ENCODE results near the gene SPATA45. TPM values are rescaled to one million over a fixed set of nuclear protein-coding genes. Genes with fewer than 3 reads are reported as not detected.

The SPATA45 gene
- total and polyA plus RNA-seq, 8 donors: not detected

GRCh38 chr1:212814537-212815334 is 32.7 kb downstream of the SPATA45 start:
- Histone ChIP-seq H3K4me1 (peaks cover 0 to 22% (median 0%) of the 10 kb centered on the region in 4 donors), H3K27me3 (no peaks in the 10 kb centered on the region), H3K36me3 (peaks cover 0 to 22% (median 19%) of the 10 kb centered on the region in 4 donors), H3K9me3 (no peaks in the 10 kb centered on the region), H3K4me3 (no peak overlapping the region), H3K27ac (no peak overlapping the region)
- TF ChIP-seq POLR2A (IDR thresholded peaks at IDR 0.05): no peak
- TF ChIP-seq, protein P1, sequence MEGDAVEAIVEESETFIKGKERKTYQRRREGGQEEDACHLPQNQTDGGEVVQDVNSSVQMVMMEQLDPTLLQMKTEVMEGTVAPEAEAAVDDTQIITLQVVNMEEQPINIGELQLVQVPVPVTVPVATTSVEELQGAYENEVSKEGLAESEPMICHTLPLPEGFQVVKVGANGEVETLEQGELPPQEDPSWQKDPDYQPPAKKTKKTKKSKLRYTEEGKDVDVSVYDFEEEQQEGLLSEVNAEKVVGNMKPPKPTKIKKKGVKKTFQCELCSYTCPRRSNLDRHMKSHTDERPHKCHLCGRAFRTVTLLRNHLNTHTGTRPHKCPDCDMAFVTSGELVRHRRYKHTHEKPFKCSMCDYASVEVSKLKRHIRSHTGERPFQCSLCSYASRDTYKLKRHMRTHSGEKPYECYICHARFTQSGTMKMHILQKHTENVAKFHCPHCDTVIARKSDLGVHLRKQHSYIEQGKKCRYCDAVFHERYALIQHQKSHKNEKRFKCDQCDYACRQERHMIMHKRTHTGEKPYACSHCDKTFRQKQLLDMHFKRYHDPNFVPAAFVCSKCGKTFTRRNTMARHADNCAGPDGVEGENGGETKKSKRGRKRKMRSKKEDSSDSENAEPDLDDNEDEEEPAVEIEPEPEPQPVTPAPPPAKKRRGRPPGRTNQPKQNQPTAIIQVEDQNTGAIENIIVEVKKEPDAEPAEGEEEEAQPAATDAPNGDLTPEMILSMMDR (IDR thresholded peaks at IDR 0.05): peak in 4 of 7 experiments; percentile 27 to 47 (median 45)
- 22 to 38% (median 26%) methylated on average over 5 of the region's 5 CpGs for WGBS, 5 donors
- peak in 1 of 2 donors; percentile 76 for DNase-seq
- intact Hi-C loops (cut with DNase I; ENCODE audit: low total_unique reads): loop anchor here (5.0 kb wide), 1 partner anchor 183 kb away; no protein-coding TSS in a partner anchor

- WGBS, 5 donors: 84 to 91% (median 88%) methylated on average over 3 of the region's 3 CpGs
- Histone ChIP-seq H3K9me3 (no peaks in the 10 kb centered on the region), H3K27me3 (no peaks in the 10 kb centered on the region), H3K36me3 (peaks cover 3 to 87% (median 76%) of the 10 kb centered on the region in 4 donors), H3K4me3 (no peak overlapping the region), H3K4me1 (no peaks in the 10 kb centered on the region), H3K27ac (no peak overlapping the region)
- intact Hi-C loops (cut with DNase I; ENCODE audit: low total_unique reads): no loop called here
- TF ChIP-seq EP300 (IDR thresholded peaks at IDR 0.05): no peak
- no peak for TF ChIP-seq POLR2A (IDR thresholded peaks at IDR 0.05)
- DNase-seq: no peak
Measured at GRCh38 chr1:212805767-212806166, 41.7 kb downstream of the SPATA45 start.

GRCh38 chr1:212797681-212798080 is 49.8 kb downstream of the SPATA45 start:
- WGBS, 5 donors: 94 to 100% (median 95%) methylated on average over 3 of the region's 3 CpGs
- TF ChIP-seq POLR2A (IDR thresholded peaks at IDR 0.05) (no peak), EP300 (IDR thresholded peaks at IDR 0.05) (no peak), POLR2AphosphoS5 (IDR thresholded peaks at IDR 0.05) (no peak)
- TF ChIP-seq, protein P1 (IDR thresholded peaks at IDR 0.05): no peak

GRCh38 chr1:212794561-212795014 is 52.9 kb downstream of the SPATA45 start:
- no peaks in the 10 kb centered on the region for H3K27me3 ChIP-seq
- TF ChIP-seq EP300 (IDR thresholded peaks at IDR 0.05): no peak
- TF ChIP-seq POLR2A (IDR thresholded peaks at IDR 0.05): no peak
- no peak for TF ChIP-seq POLR2AphosphoS5 (IDR thresholded peaks at IDR 0.05)
- TF ChIP-seq, protein P1 (IDR thresholded peaks at IDR 0.05): no peak
- peak overlapping the region in 2 of 5 donors; percentile 43 to 47 for H3K27ac ChIP-seq
- peak in 1 of 2 donors; percentile 42 for DNase-seq
- peaks cover 14 to 43% (median 31%) of the 10 kb centered on the region in 4 donors for H3K36me3 ChIP-seq
- intact Hi-C loops (cut with DNase I; ENCODE audit: low total_unique reads): no loop called here
- H3K4me1 ChIP-seq: peaks cover 12 to 47% (median 24%) of the 10 kb centered on the region in 4 donors
- WGBS, 5 donors: 30 to 59% (median 50%) methylated on average over 1 of the region's 1 CpG
- H3K4me3 ChIP-seq: no peak overlapping the region
- H3K9me3 ChIP-seq: no peaks in the 10 kb centered on the region

More at GRCh38 chr1:212797681-212798080, 49.8 kb downstream of the SPATA45 start:
- H3K36me3 ChIP-seq: peaks cover 14 to 74% (median 59%) of the 10 kb centered on the region in 4 donors
- H3K27ac ChIP-seq: no peak overlapping the region
- no peak overlapping the region for H3K4me3 ChIP-seq
- no peaks in the 10 kb centered on the region for H3K9me3 ChIP-seq
- peaks cover 0 to 26% (median 7%) of the 10 kb centered on the region in 4 donors for H3K4me1 ChIP-seq
- no peak for DNase-seq
- intact Hi-C loops (cut with DNase I; ENCODE audit: low total_unique reads): no loop called here
- no peaks in the 10 kb centered on the region for H3K27me3 ChIP-seq
